SK-N-MC (cell line): ENCODE results near the gene GNAI2.

Experiments used
- EZH2 ChIP-seq: fragments of 200-600 bp; sonication (generic); IDR thresholded peaks from one replicate; pipeline ENCODE4 v1.6.1; 2017; ENCODE audit warnings: antibody characterized with exemption
- FOXP2 ChIP-seq: optimal IDR thresholded peaks from 2 replicates; pipeline ENCODE3; 2011; ENCODE audit warnings: mild to moderate bottlenecking, moderate library complexity; ENCODE audit not compliant: insufficient read depth; ENCODE audit errors: extremely low read length, control extremely low read depth
- POLR2AphosphoS5 ChIP-seq: IDR thresholded peaks from 2 replicates; pipeline ENCODE4 v1.6.1; 2012; ENCODE audit warnings: mild to moderate bottlenecking, low read depth, low read length, borderline replicate concordance

GRCh38 chr3:50207359-50208042, 28.5 kb upstream of the GNAI2 start:
- TF ChIP-seq POLR2AphosphoS5: no peak
- TF ChIP-seq EZH2: no peak
- TF ChIP-seq FOXP2: no peak
